ENCODE measurements around the gene KIF15. TPM values are rescaled to one million over a fixed set of nuclear protein-coding genes. Genes with fewer than 3 reads are reported as not detected.
A peak's percentile ranks its signal among the peaks of the same experiment; 100 is the strongest.
"Not testable (repeated sequence)": the region's sequence is repeated elsewhere in the genome, so short reads cannot be mapped to it uniquely, and the experiment has no call there.

KIF15 gene
- total RNA-seq, 6 experiments from 2014 or later: 4.4 to 11.9 (median 9.7) TPM

DNA sequence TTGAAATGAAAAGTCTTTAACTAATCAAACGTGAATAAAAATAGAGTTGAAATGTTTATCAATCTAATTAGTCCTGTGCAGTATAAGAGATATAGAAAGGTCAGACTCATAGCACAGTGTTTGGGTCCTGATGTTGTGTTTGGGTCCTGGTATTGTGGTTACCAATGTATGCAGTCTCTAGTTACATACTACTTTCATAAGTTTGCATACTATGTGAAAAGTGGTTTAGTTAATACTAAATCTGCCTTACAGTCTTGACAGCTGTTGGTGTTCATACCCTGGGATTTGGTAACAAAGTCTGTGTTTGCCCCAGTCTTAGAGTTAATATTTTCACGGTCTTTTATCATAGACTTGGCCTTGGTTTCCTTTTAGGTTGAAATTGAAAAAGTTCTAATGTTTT is 41.7 kb downstream of the KIF15 start:
- no peak for TF ChIP-seq CTCF (IDR thresholded peaks at IDR 0.05)
- no peaks in the 10 kb centered on the region for H3K4me1 Mint-ChIP-seq (ENCODE audit: low read depth)

DNA sequence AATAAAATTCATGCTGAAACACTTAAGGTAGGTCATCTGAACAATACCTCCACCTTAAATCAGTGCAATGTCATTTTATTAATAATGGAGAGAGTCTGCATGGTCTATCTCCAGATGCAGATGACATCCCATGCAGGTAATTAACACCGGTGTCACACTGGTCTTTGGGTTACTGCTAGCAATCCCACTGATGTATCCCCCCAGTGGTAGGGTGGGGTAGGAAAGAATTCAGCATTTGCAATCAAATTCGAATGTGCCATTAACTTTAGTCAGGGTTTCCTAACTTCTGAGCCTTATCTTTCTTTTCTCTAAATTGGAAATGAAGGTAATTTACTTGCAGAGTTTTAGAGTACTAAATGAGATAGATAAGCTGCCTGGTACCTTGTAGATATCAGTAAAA is 44.4 kb downstream of the KIF15 start:
- Mint-ChIP-seq H3K4me1 (ENCODE audit: low read depth) (no peaks in the 10 kb centered on the region), H3K4me3 (no peak overlapping the region), H3K27me3 (ENCODE audit: insufficient read depth) (no peaks in the 10 kb centered on the region; the same call in 1 of the 2 replicates), H3K36me3 (ENCODE audit: low read depth) (peaks cover 6% of the 10 kb centered on the region; the same call in 1 of the 2 replicates), H3K9me3 (no peaks in the 10 kb centered on the region), H3K27ac (no peak overlapping the region)
- DNase-seq: no peak
- TF ChIP-seq CTCF (IDR thresholded peaks at IDR 0.05): peak; percentile 27

More for the DNA sequence above, 41.7 kb downstream of the KIF15 start:
- no peak overlapping the region for H3K4me3 Mint-ChIP-seq
- no peaks in the 10 kb centered on the region for H3K9me3 Mint-ChIP-seq
- no peaks in the 10 kb centered on the region; the same call in 1 of the 2 replicates for H3K36me3 Mint-ChIP-seq (ENCODE audit: low read depth)
- H3K27me3 Mint-ChIP-seq (ENCODE audit: insufficient read depth): no peaks in the 10 kb centered on the region; the same call in 1 of the 2 replicates
- no peak for DNase-seq
- no peak overlapping the region for H3K27ac Mint-ChIP-seq

DNA sequence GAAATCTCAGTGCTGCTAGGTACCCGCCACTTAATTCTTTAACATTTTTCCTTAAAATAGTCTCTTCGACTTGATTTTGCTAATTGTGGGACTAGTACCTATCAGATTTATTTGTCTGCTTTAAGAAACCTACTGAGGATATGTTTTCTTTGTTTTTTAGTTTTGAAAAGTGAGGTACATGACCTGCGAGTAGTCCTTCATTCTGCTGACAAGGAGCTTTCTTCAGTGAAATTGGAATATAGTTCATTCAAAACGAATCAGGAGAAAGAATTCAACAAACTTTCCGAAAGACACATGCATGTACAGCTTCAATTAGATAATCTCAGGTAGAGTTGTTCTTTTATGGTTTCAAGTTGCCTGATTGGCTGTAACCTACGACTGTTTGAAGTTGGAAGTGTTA is 53.2 kb downstream of the KIF15 start:
- TF ChIP-seq CTCF (IDR thresholded peaks at IDR 0.05): no peak
- Mint-ChIP-seq H3K9me3 (peaks cover 24% of the 10 kb centered on the region), H3K27me3 (ENCODE audit: insufficient read depth) (no peaks in the 10 kb centered on the region; the same call in 1 of the 2 replicates), H3K27ac (no peak overlapping the region), H3K4me3 (no peak overlapping the region), H3K4me1 (ENCODE audit: low read depth) (no peaks in the 10 kb centered on the region), H3K36me3 (ENCODE audit: low read depth) (peaks cover 42% of the 10 kb centered on the region)
- DNase-seq: no peak

DNA sequence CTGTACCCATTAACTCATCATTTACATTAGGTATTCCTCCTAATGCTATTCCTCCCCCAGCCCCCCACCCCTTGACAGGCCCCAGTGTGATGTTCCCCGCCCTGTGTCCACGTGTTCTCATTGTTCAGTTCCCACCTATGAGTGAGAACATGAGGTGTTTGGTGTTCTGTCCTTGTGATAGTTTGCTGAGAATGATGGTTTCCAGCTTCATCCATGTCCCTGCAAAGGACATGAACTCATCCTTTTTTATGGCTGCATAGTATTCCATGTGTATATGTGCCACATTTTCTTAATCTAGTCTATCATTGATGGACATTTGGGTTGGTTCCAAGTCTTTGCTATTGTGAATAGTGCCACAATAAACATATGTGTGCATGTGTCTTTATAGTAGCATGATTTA is 54.7 kb downstream of the KIF15 start:
- not testable (repeated sequence) for H3K27ac Mint-ChIP-seq; H3K4me1 Mint-ChIP-seq (ENCODE audit: low read depth); H3K27me3 Mint-ChIP-seq (ENCODE audit: insufficient read depth); DNase-seq; H3K4me3 Mint-ChIP-seq
- Mint-ChIP-seq H3K36me3 (ENCODE audit: low read depth) (peaks cover 46% of the 10 kb centered on the region), H3K9me3 (peaks cover 24% of the 10 kb centered on the region)

DNA sequence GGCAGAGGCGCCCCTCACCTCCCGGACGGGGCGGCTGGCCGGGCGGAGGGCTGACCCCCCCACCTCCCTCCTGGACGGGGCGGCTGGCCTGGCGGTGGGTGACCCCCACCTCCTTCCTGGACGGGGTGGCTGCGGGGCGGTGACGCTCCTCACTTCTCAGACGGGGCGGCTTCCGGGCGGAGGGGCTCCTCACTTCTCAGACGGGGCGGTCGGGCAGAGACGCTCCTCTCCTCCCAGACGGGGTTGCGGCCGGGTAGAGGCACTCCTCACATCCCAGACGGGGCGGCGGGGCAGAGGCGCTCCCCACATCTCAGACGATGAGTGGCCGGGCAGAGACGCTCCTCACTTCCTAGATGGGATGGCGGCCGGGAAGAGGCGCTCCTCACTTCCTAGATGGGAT is 59.6 kb downstream of the KIF15 start:
- H3K36me3 Mint-ChIP-seq (ENCODE audit: low read depth): peaks cover 59% of the 10 kb centered on the region

GRCh38 chr3:44825264-44825925 is 63.8 kb downstream of the KIF15 start:
- peaks cover 12% of the 10 kb centered on the region for H3K9me3 Mint-ChIP-seq
- TF ChIP-seq CTCF (IDR thresholded peaks at IDR 0.05): no peak
- H3K4me1 Mint-ChIP-seq (ENCODE audit: low read depth): peaks cover 26% of the 10 kb centered on the region
- peaks cover 20% of the 10 kb centered on the region for H3K36me3 Mint-ChIP-seq (ENCODE audit: low read depth)
- peak; percentile 76 for DNase-seq
- no peaks in the 10 kb centered on the region for H3K27me3 Mint-ChIP-seq (ENCODE audit: insufficient read depth)
- H3K4me3 Mint-ChIP-seq: peak overlapping the region; percentile 31
- peak overlapping the region; percentile 77 for H3K27ac Mint-ChIP-seq

More for the DNA sequence above, 59.6 kb downstream of the KIF15 start:
- Mint-ChIP-seq H3K4me1 (ENCODE audit: low read depth) (peaks cover 24% of the 10 kb centered on the region), H3K9me3 (peaks cover 36% of the 10 kb centered on the region)
- H3K27me3 Mint-ChIP-seq (ENCODE audit: insufficient read depth); H3K4me3 Mint-ChIP-seq; DNase-seq; H3K27ac Mint-ChIP-seq: not testable (repeated sequence)
